Suprapubic skin (tissue), 4 donors: Measurements from ENCODE around the gene LIN54.

Source experiments
- CTCF ChIP-seq, 2 donors: fragments of 200-600 bp in 1 of 2; fragments of 450-650 bp in 1 of 2; sonication (generic) in 1 of 2; IDR thresholded peaks; one replicate each; pipeline ENCODE4 v1.5.1; 2016 to 2019; ENCODE audit warnings: antibody characterized with exemption in 2 of 2, mild to moderate bottlenecking in 1 of 2, moderate library complexity in 1 of 2
- EP300 ChIP-seq: sonication (generic); formaldehyde crosslinking; IDR thresholded peaks from one replicate; pipeline ENCODE4 v1.6.1; 2017; ENCODE audit warnings: antibody characterized with exemption
- POLR2A ChIP-seq, 2 donors: fragments of 450-650 bp; IDR thresholded peaks; one replicate each; pipeline ENCODE4 v1.6.1; 2017; ENCODE audit warnings: antibody characterized with exemption in 2 of 2, mild to moderate bottlenecking in 2 of 2, moderate library complexity in 2 of 2
- POLR2AphosphoS5 ChIP-seq, 3 donors: sonication (generic); formaldehyde crosslinking; IDR thresholded peaks; one replicate each; pipeline ENCODE4 v1.6.1; 2017; ENCODE audit warnings: antibody characterized with exemption in 3 of 3

GRCh38 chr4:82939414-82939813 is 71.2 kb downstream of the LIN54 start:
- TF ChIP-seq EP300 = no peak
- no peak for TF ChIP-seq CTCF (IDR thresholded peaks at IDR 0.05)
- no peak for TF ChIP-seq POLR2A (IDR thresholded peaks at IDR 0.05)
- no peak for TF ChIP-seq POLR2AphosphoS5 (IDR thresholded peaks at IDR 0.05)
